NCI-H2081 treated with DMSO at 0.1 percent for 48 hours (cell line): ENCODE results near the gene LPIN1.
A peak's percentile ranks its signal among the peaks of the same experiment; 100 is the strongest.
"Not testable (repeated sequence)": the region's sequence is repeated elsewhere in the genome, so short reads cannot be mapped to it uniquely, and the experiment has no call there.

Source experiments
- DNase-seq: peaks from one replicate; lab custom pipeline; 2025; lab: John Stamatoyannopoulos, UW

The LPIN1 gene

GRCh38 chr2:11743846-11744553 lies 2.4 kb upstream of the LPIN1 start:
- peak; percentile 51 for DNase-seq

- DNase-seq, result no peak
Observed at GRCh38 chr2:11744631-11745394, 1.6 kb upstream of the LPIN1 start.

DNA sequence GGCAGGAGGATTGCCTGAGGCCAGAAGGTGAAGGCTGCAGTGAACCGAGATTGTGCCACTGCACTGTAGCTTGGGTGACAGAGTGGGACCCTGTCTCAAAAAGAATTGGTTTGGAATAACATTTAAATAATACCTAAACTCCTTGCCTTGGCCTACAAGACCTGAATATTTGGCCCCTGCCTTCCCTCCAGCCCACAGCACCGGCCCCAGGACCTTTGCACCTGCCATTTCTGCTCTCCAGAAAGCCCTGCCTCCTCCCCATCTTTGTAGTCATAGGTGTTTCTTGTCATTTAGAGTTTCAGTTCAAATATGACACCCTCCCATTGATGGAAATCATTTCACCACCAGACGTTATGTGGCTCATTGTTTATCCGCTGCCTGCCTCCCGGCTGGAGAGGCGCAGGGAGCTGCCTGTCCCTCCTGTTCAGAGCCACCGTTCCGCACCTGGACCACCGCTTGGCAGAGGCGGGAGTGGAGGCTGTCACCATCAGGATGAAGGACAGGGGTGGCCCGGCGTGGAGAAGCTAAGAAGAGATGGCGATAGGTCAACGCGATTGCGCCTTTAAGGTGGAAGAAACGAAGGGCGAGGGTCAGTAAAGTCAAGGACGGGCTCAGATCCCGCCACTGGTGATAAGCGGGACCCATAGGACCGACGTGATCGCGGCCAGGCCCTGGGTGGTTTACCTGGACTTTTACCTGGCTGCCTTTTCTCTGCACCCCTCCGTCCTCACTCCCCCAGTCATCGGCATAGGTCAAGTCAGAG lies 638 bp upstream of the LPIN1 start:
- no peak for DNase-seq

- DNase-seq, result no peak
Observed at GRCh38 chr2:11746807-11747459, 501 bp downstream of the LPIN1 start.

- DNase-seq, result no peak
Observed at GRCh38 chr2:11748018-11748860, 1.8 kb downstream of the LPIN1 start.

GRCh38 chr2:11748861-11749645 lies 2.6 kb downstream of the LPIN1 start:
- DNase-seq, result no peak

GRCh38 chr2:11749646-11750349 lies 3.4 kb downstream of the LPIN1 start:
- DNase-seq, result no peak

DNA sequence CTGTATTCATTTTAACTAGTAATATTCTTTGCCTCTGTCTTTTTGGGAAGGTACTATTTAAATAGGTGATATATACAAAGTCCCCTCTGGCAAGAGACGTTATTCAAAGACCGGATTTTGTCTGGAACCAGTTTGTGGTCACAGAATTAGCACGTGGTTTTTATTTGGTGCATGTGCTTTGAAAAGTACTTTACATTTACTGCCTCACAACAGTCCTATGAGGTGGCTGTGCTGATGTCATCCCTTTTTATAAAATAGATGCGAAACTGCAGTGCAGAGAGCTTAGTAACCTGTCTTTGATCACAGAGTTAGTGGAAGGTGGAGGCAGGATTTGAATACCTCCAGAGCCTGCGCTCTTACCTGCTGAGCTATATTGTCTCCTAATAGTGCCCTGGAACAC lies 4.0 kb downstream of the LPIN1 start:
- no peak for DNase-seq

DNA sequence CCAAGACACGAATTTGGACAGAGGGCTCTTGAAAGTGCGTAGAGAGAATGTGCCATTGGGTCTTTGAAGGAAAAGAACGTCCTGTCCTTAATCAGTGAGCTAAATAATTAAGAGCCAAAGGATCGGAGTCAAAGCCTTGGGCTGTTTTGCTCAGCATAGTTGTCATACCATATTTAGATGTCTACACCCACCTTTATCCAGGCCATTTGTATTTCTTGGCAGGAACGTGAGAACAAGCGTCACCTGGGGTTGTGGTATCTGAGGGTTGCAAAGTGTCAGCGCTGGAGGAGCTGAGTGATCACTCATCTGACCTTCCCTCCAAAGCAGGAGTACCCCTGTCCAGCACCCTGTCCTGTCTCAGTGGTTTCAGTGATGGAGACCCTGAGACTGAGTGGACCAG lies 4.5 kb downstream of the LPIN1 start:
- DNase-seq, result no peak

DNA sequence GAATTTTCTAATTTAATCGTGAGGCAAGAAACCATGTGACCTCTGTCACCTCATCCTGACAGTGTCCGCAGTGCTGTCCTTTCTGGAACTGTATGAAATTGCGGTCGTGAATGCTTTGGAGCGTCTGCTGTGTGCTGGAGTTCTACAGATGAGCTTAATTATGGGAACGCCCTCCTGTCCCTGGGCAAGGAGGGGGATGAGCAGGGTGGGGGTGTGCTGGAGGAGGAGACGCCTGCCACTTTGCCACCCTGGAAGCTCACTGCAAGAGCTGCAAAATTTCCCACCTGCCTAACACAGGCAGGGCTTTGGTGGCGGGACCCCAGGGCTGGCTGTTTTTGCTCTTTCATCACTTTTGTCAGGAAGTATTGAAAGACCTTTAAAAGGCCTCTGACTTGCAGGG lies 6.5 kb downstream of the LPIN1 start:
- no peak for DNase-seq

DNA sequence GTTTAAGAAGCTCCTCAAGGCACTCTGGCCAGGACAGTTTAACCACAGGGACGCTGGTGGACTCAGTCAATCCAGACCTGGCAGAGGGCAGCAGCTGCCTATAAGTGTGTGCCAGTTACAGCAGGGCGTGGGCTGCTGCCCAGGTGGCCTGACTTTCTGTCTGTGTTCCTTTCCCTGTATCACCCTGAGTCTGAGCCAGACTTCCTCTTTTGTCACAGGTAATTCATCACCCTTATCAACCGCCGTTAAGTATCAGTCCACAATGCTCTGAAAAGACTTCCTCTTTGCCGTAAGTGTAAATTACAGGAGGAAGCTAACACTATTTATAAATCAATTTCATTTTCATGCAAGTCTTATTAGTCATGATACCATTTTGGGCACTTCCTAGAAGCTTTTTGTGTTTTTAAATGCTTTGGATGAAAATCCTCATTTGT lies 7.0 kb downstream of the LPIN1 start:
- DNase-seq, result peak; percentile 95

DNA sequence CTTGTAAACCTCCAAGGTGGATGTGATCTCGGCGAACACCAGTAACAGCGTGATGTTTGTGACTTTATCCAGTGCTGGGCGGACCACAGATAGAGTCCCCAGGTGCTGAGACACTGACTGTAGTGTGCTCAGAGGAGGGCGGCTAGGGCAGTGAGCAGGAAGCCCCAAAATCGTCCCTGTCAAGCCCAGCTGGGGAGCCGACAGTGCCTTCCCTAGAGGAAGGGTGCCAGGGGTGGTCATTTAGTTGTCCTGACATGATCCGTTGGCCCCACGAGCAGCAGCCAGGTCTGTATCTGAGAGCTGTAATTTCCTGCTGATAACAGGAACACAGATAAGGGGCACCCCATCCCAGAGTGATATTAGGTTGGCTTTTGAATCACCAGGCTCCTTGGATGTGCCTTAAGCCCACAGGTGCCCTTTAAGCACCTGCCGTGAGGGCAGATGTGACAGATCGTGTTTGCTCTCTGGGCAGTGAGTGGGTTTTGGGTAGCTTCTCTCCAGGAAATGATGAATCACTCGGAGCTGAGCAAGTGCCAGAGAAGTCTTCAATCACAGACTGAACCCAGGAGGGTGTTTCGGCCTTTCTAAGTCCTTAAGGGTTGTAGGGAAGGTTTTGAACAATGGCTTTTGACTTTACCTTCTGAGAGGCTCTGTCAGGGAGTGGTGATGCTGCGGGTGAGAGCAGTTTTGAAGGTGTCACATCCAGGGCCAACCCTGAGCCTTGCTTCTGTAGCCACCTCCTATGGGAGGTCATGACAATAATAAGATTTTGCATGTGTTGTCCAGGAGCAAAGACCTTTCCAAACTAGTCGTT lies 7.7 kb downstream of the LPIN1 start:
- DNase-seq, result no peak

- DNase-seq, result no peak
Observed at GRCh38 chr2:11754700-11755015, 8.2 kb downstream of the LPIN1 start.

GRCh38 chr2:11757101-11757500 lies 10.7 kb downstream of the LPIN1 start:
- DNase-seq, result no peak

GRCh38 chr2:11758187-11758586 lies 11.8 kb downstream of the LPIN1 start:
- no peak for DNase-seq

GRCh38 chr2:11758647-11759046 lies 12.2 kb downstream of the LPIN1 start:
- DNase-seq, result no peak

DNA sequence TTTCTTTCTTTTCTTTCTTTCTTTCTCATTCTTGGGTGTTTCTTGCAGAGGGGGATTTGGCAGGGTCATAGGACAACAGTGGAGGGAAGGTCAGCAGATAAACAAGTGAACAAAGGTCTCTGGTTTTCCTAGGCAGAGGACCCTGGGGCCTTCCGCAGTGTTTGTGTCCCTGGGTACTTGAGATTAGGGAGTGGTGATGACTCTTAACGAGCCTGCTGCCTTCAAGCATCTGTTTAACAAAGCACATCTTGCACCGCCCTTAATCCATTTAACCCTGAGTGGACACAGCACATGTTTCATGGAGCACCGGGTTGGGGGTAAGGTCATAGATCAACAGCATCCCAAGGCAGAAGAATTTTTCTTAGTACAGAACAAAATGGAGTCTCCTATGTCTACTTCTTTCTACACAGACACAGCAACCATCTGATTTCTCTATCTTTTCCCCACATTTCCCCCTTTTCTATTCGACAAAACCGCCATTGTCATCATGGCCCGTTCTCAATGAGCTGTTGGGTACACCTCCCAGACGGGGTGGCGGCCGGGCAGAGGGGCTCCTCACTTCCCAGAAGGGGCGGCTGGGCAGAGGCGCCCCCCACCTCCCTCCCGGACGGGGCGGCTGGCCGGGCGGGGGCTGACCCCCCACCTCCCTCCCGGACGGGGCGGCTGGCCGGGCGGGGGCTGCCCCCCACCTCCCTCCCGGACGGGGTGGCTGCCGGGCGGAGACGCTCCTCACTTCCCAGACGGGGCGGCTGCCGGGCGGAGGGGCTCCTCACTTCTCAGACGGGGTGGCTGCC lies 12.9 kb downstream of the LPIN1 start:
- DNase-seq, result not testable (repeated sequence)

GRCh38 chr2:11761259-11761658 lies 14.8 kb downstream of the LPIN1 start:
- DNase-seq, result no peak
